HK-2 (cell line): ENCODE results near the gene CHST13.
A peak's percentile ranks its signal among the peaks of the same experiment; 100 is the strongest.

ENCODE experiments used
- DNase-seq: peaks from one replicate; pipeline ENCODE4 v3.0.0-alpha.2; 2018; ENCODE audit not compliant: unreplicated experiment

Gene CHST13

GRCh38 chr3:126508564-126508964, 15.4 kb upstream of the CHST13 start:
- no peak for DNase-seq

DNA sequence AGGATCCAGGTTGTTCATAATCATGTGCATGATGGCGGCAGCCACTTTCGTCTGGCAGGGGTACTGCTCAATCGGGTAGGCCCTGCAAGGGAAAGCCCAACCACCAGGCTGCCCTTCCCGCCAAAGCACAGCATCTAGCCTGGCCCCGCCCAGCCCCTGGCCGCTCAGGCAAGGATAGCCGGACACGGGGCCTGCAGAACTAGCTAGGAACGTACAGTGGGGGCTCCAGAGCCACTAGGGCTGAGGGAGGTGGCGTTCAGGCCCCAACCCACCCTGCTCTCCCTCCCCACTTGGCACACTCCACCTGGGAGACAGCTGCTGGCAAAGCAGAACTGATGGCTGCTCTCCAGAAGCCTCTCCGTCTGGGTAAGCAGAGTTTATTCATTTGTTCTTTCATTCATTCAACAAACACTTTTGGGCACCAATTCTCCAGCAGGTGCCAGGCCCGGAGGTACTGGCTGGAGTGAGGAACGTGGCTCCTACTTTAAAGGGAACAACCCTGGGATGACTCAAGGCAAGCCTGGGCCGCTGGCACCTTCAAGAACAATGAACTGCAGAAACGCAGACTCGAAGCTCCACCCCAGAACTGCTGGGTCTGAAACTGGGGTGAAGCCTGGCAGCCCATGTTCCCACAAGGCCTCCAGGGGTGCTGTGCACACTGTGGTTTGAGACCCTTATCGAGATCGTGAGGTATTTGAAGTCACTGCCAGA, 14.2 kb upstream of the CHST13 start:
- no peak for DNase-seq

GRCh38 chr3:126510308-126510910, 13.5 kb upstream of the CHST13 start:
- no peak for DNase-seq

DNA sequence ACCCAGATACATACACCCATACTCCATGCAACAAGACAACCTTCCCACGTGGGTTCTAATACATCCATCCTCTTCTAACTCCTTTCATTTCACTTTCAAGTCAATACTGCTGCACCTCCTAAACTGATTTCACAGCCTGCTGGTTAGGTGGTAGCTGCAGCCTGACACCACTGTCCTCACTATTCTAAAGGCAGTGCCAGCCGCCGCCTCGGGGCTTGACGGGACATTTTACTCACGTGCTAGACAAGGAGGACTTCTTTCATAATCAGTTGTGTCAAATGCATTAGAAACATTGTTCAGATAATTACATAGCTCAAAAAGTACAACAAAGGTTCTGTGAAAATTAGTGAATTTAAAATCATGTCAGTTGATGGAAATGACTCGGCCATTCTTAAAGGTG, 12.7 kb upstream of the CHST13 start:
- no peak for DNase-seq

DNA sequence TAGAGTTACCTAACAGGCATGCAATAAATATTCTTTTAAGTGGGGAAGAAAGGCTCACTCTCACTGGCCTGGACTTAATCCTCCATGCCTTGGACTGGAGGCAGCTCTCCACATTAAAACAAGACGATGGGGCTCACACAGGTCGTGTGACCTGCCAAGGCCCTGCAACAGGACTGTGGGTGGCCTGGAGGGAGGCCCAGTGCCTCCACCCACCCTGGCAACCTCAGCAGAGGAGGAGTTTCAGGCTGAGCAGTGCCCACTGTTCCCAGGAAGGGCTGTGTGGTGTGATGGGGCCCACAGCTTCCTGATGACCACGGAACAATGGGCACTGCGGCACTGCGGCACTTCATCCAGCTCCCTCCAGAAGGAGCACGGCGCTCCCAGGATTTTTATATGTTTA, 11.9 kb upstream of the CHST13 start:
- DNase-seq, result no peak

DNA sequence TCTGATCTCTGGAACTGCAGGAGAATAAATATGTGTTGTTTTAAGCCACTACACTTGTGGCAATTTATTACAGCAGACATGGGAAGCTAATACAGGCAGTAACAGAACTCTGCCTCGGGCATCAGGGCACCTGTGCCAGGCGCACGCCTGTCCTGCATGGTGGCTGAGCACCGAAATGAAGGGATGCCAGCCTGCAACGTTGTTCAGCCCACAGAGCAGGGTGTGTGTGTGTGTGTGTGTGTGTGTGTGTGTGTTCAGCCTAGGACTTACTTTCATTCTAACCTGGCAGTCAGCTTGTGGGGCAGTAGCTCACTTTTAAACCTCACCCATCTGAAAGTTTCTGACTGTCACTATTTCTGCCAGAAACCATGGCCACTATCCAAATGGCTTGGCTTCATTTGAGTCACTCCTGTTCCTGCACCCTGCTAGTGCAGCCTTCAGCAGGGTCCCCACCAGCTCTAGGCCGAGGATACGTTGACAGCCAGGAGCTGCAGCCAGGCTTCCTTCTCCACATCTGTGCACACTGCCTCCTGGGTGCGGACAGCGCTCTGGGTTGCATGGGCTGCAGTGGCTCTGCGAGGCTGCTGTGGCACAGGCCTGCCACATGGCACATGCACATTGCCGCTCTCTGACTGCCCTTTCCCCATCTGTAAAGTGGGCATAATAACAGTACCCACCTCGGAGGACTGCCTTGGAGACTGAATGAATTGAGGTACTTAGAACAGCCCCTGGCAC, 10.9 kb upstream of the CHST13 start:
- DNase-seq, result no peak

DNA sequence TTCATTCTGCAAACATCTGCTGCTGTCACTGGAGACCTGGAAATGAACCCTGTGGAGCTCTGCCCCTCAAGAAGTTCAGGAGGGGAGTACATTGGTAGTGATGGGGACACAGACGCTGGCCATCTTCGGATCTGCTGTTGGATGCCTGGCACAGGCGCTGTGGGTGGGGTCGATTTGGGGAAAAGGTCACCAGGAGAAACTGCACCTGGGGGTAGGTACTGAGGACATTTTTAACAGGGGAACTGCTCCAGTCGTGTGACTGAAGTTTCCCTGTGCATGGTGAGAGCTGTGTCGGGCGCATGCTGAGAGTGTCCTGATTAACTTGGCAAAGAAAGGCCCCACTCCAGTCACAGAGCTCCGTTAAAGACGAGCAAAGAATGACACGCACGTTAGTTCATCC, 9.8 kb upstream of the CHST13 start:
- no peak for DNase-seq

GRCh38 chr3:126515066-126515706, 8.8 kb upstream of the CHST13 start:
- no peak for DNase-seq

GRCh38 chr3:126516152-126516935, 7.6 kb upstream of the CHST13 start:
- no peak for DNase-seq

DNA sequence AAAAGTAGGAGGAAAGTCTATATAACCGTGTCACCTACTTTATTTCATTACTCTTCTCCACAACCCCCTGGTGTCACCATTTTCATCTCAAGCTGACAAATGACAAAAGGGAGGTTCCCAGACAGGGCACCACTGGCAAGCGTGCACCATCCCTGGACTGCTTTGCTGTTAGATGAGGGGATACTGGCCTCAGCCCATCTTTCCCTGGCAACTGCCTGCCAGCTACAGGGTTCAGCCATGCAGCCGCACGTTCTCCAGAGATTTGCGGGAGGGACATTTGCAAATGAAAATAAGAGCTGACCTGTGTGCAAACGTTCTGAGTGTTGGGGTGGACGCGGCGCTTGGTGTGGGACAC, 7.0 kb upstream of the CHST13 start:
- no peak for DNase-seq

GRCh38 chr3:126517291-126517951, 6.5 kb upstream of the CHST13 start, which contains the start of gene UROC1:
Gene UROC1 (minus strand): TSS chr3:126517773. CDS start chr3:126517719, 54 bp downstream.
- no peak for DNase-seq

DNA sequence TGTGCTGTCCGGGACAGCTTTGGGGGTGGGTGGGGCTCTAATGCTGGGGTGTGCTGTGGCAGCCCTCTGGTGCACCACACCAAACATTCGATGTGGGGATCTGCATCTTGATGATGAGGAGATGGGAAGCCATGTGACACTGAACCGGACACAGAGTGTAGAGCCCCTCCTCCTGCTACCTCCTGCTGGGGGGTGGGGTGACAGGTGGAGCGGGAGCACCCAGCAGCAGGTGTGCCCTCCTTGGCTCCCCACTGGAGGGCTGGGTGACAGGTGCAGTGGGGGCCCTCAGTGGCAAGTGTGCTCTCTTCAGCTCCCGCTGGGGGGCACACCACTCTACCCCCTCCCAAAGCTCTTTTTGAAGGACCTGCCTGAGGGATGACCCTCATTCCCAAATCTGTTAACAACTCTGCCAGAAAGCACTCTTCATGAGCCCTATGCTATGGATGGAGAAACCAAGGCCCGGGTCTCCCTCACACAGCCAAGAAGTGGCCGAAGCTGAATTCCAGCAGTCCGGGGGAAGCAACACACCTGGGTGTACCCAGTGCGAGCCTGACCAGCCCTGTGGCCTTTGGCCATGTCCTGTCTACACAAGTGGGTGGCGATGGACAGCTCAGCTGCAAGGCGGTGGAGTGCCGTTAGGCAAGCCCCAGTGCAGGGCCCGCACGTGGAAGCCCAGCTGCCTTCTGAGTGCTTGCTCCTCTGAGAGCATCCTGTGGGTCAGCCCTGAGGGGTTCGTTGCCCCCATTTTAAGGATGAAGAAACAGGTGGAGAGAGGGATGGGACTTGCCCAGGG, 5.8 kb upstream of the CHST13 start:
- DNase-seq, result no peak

DNA sequence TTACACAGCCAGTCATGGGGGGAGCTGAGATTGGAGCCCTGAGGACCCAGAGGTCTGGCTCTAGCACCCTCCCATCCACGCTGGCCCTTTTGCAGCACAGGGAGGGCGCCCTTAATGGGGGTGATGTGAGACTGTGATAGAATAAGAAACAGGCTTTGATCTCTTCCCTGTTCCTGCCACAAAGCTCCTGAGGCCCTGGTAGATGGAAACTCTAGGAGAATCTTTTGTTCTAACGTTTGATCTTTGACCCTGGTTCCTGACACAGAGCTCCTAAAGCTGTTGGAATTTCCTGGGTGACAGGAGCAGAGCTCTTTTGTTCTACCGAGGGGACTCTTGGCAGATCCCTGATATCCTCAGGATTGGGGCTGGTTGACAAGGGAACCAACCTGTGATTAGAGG, 5.2 kb upstream of the CHST13 start:
- DNase-seq, result no peak

GRCh38 chr3:126519506-126520455, 4.2 kb upstream of the CHST13 start:
- no peak for DNase-seq

GRCh38 chr3:126521122-126521891, 2.6 kb upstream of the CHST13 start:
- no peak for DNase-seq

DNA sequence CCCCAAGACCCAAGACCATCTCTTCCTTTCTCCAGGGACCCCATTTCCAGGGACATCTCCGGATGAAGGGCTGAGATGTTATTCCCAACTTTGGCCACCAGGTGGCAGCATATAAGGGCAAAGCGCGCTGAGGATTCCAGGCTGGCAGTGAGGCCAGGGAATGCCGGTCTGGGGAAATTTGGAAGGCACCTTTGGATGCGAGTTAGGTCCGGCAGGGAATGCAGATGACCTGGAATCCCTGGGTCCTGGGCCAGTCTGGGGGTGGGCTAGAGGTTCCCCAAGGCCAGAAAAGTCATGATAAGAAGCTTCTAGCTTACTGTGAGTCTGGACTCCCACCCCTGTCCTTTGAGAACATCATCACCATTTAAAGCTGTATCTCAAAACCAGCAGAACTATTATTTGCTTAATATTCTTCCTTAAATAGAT, 1.6 kb upstream of the CHST13 start:
- peak; percentile 65 for DNase-seq

DNA sequence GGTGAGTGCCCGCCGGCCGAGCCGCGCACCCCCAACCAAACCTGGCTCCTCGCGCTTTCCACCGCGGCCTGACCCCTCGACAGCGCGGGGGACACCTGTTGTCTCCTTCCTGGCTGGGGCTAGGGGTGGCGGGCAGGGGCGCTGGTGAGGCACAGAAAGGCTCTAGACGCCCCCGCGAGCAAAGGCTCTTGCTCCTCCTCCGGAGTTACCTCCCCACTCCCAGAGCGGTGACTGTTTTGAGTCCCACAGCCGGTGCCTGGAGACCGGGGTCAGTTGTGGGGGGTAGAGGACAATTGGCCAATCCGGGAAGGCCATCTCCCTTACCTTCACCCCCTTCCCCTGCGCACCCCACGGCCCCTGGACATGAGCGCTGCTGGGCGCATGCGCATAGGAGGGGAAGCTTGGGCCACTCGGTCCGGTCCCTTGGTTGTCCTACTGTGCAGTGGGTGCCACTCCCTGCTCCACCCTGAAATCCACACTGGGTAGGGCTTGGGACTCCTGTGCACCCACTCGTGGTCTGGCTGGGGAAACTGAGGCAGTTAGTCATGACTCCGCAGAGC, 554 bp downstream of the CHST13 start:
- DNase-seq, result peak; percentile 26
